ENCODE results near the gene AIG1. TPM values are rescaled to one million over a fixed set of nuclear protein-coding genes. Genes with fewer than 3 reads are reported as not detected.

The AIG1 gene
- polyA plus RNA-seq, 1 of the 3 experiments (the other 2 are of a cell fraction), result 36.8 TPM

GRCh38 chr6:143146186-143146851 lies 85.6 kb downstream of the AIG1 start:
- TF ChIP-seq REST (IDR thresholded peaks at IDR 0.05; ENCODE audit: low read depth, low read length) (no peak), SIN3A (IDR thresholded peaks at IDR 0.05; ENCODE audit: borderline replicate concordance, low read depth, low read length) (no peak), FOXM1 (IDR thresholded peaks at IDR 0.05; ENCODE audit: low read depth) (no peak), ELF1 (IDR thresholded peaks at IDR 0.05) (no peak), GABPA (IDR thresholded peaks at IDR 0.05; ENCODE audit: low read depth) (no peak), FOSL2 (IDR thresholded peaks at IDR 0.05; ENCODE audit: borderline replicate concordance, low read depth) (no peak), EZH2phosphoT487 (IDR thresholded peaks at IDR 0.05; ENCODE audit: borderline replicate concordance, low read depth) (no peak), MAX (IDR thresholded peaks at IDR 0.05; ENCODE audit: low read depth) (no peak), RFX5 (IDR thresholded peaks at IDR 0.05; ENCODE audit: low read length) (no peak), PBX3 (IDR thresholded peaks at IDR 0.05) (no peak)
- Histone ChIP-seq H3K4me3 (ENCODE audit: low read depth in 2 of 2, low read length in 1 of 2) (no peak overlapping the region), H3K9ac (no peak overlapping the region), H3K9me2 (no peaks in the 10 kb centered on the region), H3K36me3 (replicated peaks in 1 of 2; ENCODE audit: control insufficient read depth in 1 of 2, insufficient read depth in 2 of 2, low read length in 1 of 2) (peaks cover 0 to 3% of the 10 kb centered on the region in 2 experiments), H3K9me3 (no peaks in the 10 kb centered on the region), H3F3A (replicated peaks; ENCODE audit: insufficient read depth) (no peaks in the 10 kb centered on the region), H3K4me2 (no peak overlapping the region), H3K27me3 (ENCODE audit: insufficient read depth) (no peaks in the 10 kb centered on the region), H3K27ac (ENCODE audit: low read depth in 2 of 2, low read length in 1 of 2) (no peak overlapping the region), H2AFZ (ENCODE audit: low read depth) (no peak overlapping the region), H4K20me1 (ENCODE audit: insufficient read depth) (no peaks in the 10 kb centered on the region), H3K79me2 (ENCODE audit: insufficient read depth) (no peaks in the 10 kb centered on the region), H3K4me1 (ENCODE audit: control insufficient read depth in 1 of 2, insufficient read depth in 2 of 2, low read depth in 1 of 2, low read length in 1 of 2) (no peaks in the 10 kb centered on the region)
- ChIA-PET CTCF (no interaction called here), POLR2A (no interaction called here)
- 94% methylated on average over 3 of the region's 3 CpGs for WGBS (ENCODE audit: low lambda C conversion rate)
- no peak for DNase-seq

GRCh38 chr6:143149771-143150170 lies 89.1 kb downstream of the AIG1 start:
- H3K4me3 ChIP-seq (ENCODE audit: low read depth in 2 of 2, low read length in 1 of 2), result no peak overlapping the region
- no peaks in the 10 kb centered on the region for H3K27me3 ChIP-seq (ENCODE audit: insufficient read depth)
- no peak overlapping the region for H3K9ac ChIP-seq
- CTCF ChIA-PET, result no interaction called here
- no peak overlapping the region for H3K27ac ChIP-seq (ENCODE audit: low read depth in 2 of 2, low read length in 1 of 2)
- H3K4me1 ChIP-seq (ENCODE audit: control insufficient read depth in 1 of 2, insufficient read depth in 2 of 2, low read depth in 1 of 2, low read length in 1 of 2), result no peaks in the 10 kb centered on the region
- no peaks in the 10 kb centered on the region for H4K20me1 ChIP-seq (ENCODE audit: insufficient read depth)
- no peak for TF ChIP-seq TEAD4 (IDR thresholded peaks at IDR 0.05; ENCODE audit: borderline replicate concordance, insufficient read depth)
- TF ChIP-seq GATA2 (CRISPR knock-in tag; IDR thresholded peaks at IDR 0.05), result no peak
- TF ChIP-seq POLR2AphosphoS5 (IDR thresholded peaks at IDR 0.05; ENCODE audit: low read depth, low read length), result no peak
- TF ChIP-seq IRF3 (IDR thresholded peaks at IDR 0.05; ENCODE audit: low read depth, low read length), result no peak
- no peak for TF ChIP-seq REST (IDR thresholded peaks at IDR 0.05; ENCODE audit: low read depth, low read length)
- no peak for TF ChIP-seq SIN3A (IDR thresholded peaks at IDR 0.05; ENCODE audit: borderline replicate concordance, low read depth, low read length)
- no peak for TF ChIP-seq FOSL2 (IDR thresholded peaks at IDR 0.05; ENCODE audit: borderline replicate concordance, low read depth)
- TF ChIP-seq RFX5 (IDR thresholded peaks at IDR 0.05; ENCODE audit: low read length), result no peak
- TF ChIP-seq MEF2A (IDR thresholded peaks at IDR 0.05; ENCODE audit: borderline replicate concordance, low read depth), result no peak
- TF ChIP-seq EZH2phosphoT487 (IDR thresholded peaks at IDR 0.05; ENCODE audit: borderline replicate concordance, low read depth), result no peak
- H3K9me2 ChIP-seq, result no peaks in the 10 kb centered on the region
- no peaks in the 10 kb centered on the region for H3K36me3 ChIP-seq (replicated peaks in 1 of 2; ENCODE audit: control insufficient read depth in 1 of 2, insufficient read depth in 2 of 2, low read length in 1 of 2)
- H2AFZ ChIP-seq (ENCODE audit: low read depth), result no peak overlapping the region
- H3F3A ChIP-seq (replicated peaks; ENCODE audit: insufficient read depth), result no peaks in the 10 kb centered on the region
- H3K4me2 ChIP-seq, result no peak overlapping the region
- no peaks in the 10 kb centered on the region for H3K9me3 ChIP-seq
- 85% methylated on average over 2 of the region's 2 CpGs for WGBS (ENCODE audit: low lambda C conversion rate)
- POLR2A ChIA-PET, result no interaction called here
- no peaks in the 10 kb centered on the region for H3K79me2 ChIP-seq (ENCODE audit: insufficient read depth)
- no peak for DNase-seq
